HG03039 (cell line): Measurements from ENCODE around the gene MISP.
"Not testable (repeated sequence)": the region's sequence is repeated elsewhere in the genome, so short reads cannot be mapped to it uniquely, and the experiment has no call there.

Experiments used
- ATAC-seq: cut with Tn5 transposase; IDR thresholded peaks from one replicate; pipeline ENCODE4 v1.9.1; 2021; ENCODE audit warnings: mild to moderate bottlenecking, moderate library complexity; ENCODE audit not compliant: unreplicated experiment

The MISP gene

GRCh38 chr19:750640-751423, at the start of gene MISP:
TSS of gene MISP (plus strand) at chr19:751112. CDS start at chr19:756947, 5,835 bp downstream.
- no peak for ATAC-seq

GRCh38 chr19:702847-703246, 48.1 kb upstream of the MISP start:
- ATAC-seq = not testable (repeated sequence)

GRCh38 chr19:703329-703650, 47.6 kb upstream of the MISP start:
- ATAC-seq = no peak

GRCh38 chr19:703651-704446, 47.1 kb upstream of the MISP start:
- ATAC-seq = no peak

GRCh38 chr19:704447-704741, 46.5 kb upstream of the MISP start:
- no peak for ATAC-seq

- no peak for ATAC-seq
Measured at GRCh38 chr19:708154-709143, 42.5 kb upstream of the MISP start, which contains the start of gene PALM. TSS of gene PALM (plus strand) at chr19:708935. CDS start at chr19:709147, 212 bp downstream.

GRCh38 chr19:709196-709964, 41.5 kb upstream of the MISP start:
- no peak for ATAC-seq

GRCh38 chr19:709965-710571, 40.8 kb upstream of the MISP start:
- ATAC-seq = no peak

GRCh38 chr19:710767-711166, 40.1 kb upstream of the MISP start:
- no peak for ATAC-seq

GRCh38 chr19:711254-711653, 39.7 kb upstream of the MISP start:
- no peak for ATAC-seq

GRCh38 chr19:715347-715746, 35.6 kb upstream of the MISP start:
- ATAC-seq = no peak

- ATAC-seq = no peak
Measured at GRCh38 chr19:718251-718951, 32.5 kb upstream of the MISP start.

GRCh38 chr19:718991-719512, 31.9 kb upstream of the MISP start:
- ATAC-seq = no peak

GRCh38 chr19:719636-720344, 31.1 kb upstream of the MISP start:
- ATAC-seq = no peak

GRCh38 chr19:720345-721160, 30.4 kb upstream of the MISP start:
- no peak for ATAC-seq

GRCh38 chr19:722553-723101, 28.3 kb upstream of the MISP start:
- ATAC-seq = no peak

GRCh38 chr19:723247-723646, 27.7 kb upstream of the MISP start:
- ATAC-seq = no peak
